HG03095 (cell line): ENCODE results near the gene CAPS.

Experiments used
- ATAC-seq: cut with Tn5 transposase; IDR thresholded peaks from one replicate; pipeline ENCODE4 v1.9.1; 2021; ENCODE audit warnings: moderate library complexity; ENCODE audit not compliant: unreplicated experiment

CAPS gene

GRCh38 chr19:5908773-5909442 is 5.1 kb upstream of the CAPS start:
- ATAC-seq, result no peak

GRCh38 chr19:5910638-5910907 is 3.5 kb upstream of the CAPS start:
- ATAC-seq, result no peak

GRCh38 chr19:5911366-5911765 is 2.7 kb upstream of the CAPS start:
- no peak for ATAC-seq

DNA sequence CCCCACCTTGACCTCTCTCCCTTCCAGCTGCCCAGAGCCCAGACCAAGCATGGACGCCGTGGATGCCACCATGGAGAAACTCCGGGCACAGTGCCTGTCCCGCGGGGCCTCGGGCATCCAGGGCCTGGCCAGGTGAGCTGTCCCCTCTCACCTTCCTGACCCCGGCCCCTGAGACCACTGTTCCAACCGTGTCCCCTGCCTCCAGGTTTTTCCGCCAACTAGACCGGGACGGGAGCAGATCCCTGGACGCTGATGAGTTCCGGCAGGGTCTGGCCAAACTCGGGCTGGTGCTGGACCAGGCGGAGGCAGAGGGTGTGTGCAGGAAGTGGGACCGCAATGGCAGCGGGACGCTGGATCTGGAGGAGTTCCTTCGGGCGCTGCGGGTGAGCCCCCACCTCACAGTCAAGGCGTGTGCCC is 312 bp downstream of the CAPS start:
- ATAC-seq, result no peak

GRCh38 chr19:5914946-5915781 is 1.1 kb downstream of the CAPS start:
- ATAC-seq, result no peak

- no peak for ATAC-seq
Observed at GRCh38 chr19:5915782-5916165, 1.7 kb downstream of the CAPS start.

- no peak for ATAC-seq
Observed at GRCh38 chr19:5916181-5916708, 2.2 kb downstream of the CAPS start.

GRCh38 chr19:5917431-5918107 is 3.5 kb downstream of the CAPS start:
- no peak for ATAC-seq

DNA sequence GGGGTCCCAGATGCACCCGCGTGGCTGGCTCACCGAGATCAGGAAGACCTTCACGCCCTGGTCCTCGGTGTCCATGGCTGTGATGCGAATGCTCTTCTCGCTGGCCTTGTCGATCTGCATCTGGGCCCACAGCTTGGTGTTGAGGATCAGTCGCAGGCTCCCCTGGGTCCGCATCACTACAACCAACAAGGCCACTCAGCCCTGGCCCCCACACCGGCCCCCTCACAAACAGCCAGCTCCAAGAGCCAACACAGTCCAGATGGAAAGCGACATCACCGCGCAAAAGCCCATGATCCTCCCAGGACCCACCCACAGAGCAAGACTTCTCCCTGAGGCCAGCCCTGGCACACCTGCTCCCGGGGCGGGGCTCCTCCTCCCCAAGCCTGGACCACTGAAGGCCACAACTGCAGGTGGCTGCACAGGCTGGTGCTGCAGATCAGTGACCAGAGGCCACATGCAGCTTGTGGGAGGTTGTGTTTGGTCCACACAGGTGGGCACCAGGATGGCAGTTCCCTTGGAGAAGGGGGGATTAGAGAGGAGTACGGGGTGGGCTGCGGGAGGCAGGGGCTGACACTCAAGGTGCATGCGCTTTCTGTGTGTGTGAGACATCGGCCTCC is 4.5 kb downstream of the CAPS start:
- ATAC-seq, result no peak

- no peak for ATAC-seq
Observed at GRCh38 chr19:5921516-5922160, 7.6 kb downstream of the CAPS start.

GRCh38 chr19:5922161-5922545 is 8.1 kb downstream of the CAPS start:
- ATAC-seq, result no peak

DNA sequence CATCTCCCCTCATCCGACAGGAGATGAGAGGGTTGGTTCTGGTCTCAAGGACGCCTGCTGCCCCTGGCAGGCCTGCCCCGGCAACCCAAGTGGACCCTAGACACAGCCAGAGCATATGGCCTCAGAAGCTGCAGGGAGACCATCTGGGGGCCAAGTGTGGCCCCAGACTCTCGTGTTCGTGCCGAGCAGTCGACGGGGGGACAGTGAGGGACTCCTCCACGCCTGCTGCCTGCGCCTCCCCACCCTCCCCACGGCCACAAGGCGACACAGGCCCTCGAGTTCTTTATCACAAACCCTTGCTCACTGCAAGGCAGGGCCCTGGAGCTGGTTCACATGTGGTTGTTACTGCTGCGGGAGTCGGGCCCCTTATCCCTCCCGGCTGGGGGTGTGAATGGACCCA is 9.3 kb downstream of the CAPS start:
- ATAC-seq, result no peak

DNA sequence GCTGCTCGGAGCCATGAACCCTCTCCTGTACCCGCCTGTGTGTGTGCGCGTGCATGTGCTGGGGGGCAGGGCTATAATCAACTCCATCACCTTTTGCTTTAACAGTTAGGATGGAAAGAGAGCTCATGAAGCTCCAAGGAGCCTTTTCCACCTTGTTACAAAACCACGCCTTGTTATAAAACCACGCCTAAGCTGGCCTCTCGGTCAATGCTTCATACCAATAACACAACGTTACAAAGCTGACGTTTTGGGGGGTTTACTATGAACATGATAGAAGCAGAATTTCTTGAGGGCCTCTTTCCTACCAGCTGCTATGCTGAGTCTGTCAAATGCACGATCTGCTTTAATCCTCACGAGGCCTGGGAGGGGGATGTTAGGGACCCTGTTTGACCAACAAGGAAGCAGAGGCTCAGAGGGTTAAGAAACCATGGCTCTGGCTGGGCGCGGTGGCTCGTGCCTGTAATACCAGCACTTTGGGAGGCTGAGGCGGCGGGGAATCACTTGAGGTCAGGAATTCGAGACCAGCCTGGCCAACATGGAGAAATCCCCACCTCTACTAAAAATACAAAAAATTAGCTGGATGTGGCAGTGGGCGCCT is 11.9 kb downstream of the CAPS start:
- no peak for ATAC-seq

GRCh38 chr19:5926641-5927440 is 12.8 kb downstream of the CAPS start:
- no peak for ATAC-seq

DNA sequence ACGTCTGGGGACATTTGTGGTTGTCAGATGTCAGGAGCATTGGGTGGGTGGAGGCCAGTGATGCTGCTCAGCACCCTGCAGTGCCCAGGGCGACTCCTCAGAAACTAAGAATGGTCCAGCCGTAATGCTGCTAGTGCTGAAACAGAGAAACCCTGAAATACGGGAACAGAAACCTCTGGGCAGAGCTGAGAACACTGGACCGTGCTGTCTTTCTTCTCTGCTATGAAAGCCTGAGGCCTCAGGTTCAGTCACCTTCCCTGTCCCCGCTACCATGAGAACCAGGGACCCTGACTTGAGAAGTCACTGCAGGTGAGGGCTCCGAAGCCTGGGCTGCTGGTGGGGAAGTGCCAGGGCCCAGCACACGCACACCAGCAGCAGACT is 13.4 kb downstream of the CAPS start:
- peak; percentile 71 for ATAC-seq

DNA sequence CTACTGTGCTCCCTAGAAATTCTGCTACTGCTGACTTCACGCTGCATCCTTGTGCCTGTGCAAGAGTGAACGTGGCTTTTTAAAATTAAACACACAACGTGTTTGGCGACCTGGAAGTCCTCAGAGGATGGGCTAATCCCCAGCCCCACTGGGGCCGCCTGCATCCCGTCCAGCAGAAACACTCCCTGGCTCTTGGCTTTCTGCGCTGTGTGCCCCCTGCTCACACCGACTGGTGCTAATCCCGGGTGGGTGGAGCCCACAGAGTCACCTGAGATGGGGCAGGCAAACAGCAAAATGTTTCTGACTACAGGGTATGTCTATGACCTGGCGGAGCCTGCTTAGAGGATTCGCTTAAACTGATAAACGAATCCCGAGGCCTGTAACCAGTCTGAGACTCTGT is 15.1 kb downstream of the CAPS start:
- ATAC-seq, result no peak

GRCh38 chr19:5929625-5930024 is 15.6 kb downstream of the CAPS start:
- ATAC-seq, result no peak

- ATAC-seq, result no peak
Observed at GRCh38 chr19:5931251-5931650, 17.2 kb downstream of the CAPS start.

GRCh38 chr19:5932146-5932545 is 18.1 kb downstream of the CAPS start:
- ATAC-seq, result no peak
